C4-2B (cell line): ENCODE measurements around the gene INHBB.

Experiments
- ZFX ChIP-seq: fragments of 450-650 bp; IDR thresholded peaks from 2 replicates; pipeline ENCODE4 v1.6.1; 2017
- TF ChIP-seq, protein P1 (sequence below): fragments of 450-650 bp; conservative IDR thresholded peaks from 2 replicates; pipeline ENCODE4 v1.5.1; 2017; ENCODE audit warnings: mild to moderate bottlenecking

DNA sequence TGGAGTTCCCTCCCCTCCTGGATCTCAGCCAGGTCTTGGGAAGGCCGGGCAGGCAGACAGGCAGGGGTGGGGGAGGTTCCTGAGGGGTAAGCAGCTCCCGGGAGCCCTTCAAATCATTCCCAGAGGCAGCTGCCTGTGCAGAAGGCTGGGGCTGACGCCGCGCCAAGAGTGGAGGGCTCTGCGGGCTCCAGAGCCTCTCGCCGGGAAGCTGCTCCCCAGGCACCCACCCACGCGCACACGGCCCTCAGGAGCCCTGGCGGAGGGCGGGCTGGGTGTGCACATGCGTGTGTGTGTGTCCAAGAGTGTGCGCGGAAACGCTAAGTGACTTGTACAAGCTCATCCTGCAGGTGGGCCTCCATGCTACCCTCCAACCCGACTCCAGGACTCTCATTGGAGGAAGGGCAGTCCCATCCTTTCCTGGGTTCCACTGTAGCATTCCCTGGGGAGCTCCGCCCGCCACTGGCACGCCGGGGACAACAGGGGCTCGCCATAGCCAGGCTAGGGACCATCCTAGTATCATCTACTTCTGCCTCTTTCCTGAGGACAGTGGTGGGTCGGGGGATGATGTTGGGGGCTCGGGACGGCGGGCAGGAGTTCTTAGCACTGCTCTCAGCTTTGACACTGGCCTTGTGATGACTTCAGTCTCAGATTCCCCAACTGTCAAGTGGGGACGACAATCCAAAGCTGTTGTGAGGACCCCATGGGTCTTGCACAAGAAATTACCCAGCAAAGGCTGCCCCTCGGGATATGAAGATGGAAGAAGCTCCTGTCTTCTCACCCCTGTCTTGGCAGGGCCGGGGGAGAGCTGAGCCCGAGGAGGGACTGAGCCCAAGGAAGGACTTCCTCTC lies 50.3 kb downstream of the INHBB start:
- TF ChIP-seq, protein P1, sequence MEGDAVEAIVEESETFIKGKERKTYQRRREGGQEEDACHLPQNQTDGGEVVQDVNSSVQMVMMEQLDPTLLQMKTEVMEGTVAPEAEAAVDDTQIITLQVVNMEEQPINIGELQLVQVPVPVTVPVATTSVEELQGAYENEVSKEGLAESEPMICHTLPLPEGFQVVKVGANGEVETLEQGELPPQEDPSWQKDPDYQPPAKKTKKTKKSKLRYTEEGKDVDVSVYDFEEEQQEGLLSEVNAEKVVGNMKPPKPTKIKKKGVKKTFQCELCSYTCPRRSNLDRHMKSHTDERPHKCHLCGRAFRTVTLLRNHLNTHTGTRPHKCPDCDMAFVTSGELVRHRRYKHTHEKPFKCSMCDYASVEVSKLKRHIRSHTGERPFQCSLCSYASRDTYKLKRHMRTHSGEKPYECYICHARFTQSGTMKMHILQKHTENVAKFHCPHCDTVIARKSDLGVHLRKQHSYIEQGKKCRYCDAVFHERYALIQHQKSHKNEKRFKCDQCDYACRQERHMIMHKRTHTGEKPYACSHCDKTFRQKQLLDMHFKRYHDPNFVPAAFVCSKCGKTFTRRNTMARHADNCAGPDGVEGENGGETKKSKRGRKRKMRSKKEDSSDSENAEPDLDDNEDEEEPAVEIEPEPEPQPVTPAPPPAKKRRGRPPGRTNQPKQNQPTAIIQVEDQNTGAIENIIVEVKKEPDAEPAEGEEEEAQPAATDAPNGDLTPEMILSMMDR = no peak
- no peak for TF ChIP-seq ZFX
